Measurements from ENCODE around the gene GABBR2.
"Not testable (repeated sequence)": the region's sequence is repeated elsewhere in the genome, so short reads cannot be mapped to it uniquely, and the experiment has no call there.

GABBR2 gene

DNA sequence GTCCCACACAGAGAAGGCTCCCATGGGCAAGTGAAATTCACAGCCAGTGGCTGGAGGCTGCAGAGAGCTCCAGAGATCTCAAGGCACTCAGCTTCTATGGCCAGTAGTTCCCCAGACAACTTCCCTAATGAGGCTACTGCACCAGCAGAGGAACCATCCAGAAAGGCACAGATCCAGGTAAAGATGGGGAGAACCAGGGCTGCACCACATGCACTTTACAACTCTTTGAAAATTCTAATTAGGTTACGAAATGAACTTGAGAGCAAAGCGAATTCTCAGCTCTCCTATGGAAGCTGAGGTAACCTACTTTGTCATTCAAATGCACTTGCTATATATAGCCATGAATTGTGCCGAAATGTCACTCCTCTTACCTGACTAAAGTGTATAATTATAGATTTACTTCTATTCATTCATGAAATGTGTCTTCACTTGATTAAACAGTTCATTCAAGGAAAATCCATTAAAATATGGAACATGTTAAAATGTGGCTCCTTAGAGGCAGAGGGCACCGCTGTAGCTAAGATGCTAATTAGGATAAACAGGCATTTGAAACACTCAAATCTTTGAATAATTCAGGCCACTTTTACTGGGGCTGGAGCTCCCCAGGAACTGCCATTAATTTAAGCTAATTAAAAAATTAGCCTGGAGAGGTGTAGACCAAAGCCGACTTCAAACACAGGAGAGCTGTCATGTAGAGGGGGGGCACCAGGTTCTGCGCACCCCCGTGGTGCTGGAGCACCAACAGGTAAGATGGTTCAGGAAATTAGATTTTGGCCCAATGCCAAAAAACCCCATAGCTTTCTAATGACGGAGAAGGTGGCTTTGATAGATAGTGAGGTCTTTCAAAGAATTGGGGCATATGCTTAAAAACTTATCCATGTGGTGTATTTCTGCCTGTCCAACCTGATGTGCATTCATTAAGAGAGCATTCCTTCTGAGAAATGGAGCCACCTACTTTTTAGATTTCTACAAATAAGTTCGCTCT, 204.1 kb downstream of the GABBR2 start:
- DNase-seq = no peak

DNA sequence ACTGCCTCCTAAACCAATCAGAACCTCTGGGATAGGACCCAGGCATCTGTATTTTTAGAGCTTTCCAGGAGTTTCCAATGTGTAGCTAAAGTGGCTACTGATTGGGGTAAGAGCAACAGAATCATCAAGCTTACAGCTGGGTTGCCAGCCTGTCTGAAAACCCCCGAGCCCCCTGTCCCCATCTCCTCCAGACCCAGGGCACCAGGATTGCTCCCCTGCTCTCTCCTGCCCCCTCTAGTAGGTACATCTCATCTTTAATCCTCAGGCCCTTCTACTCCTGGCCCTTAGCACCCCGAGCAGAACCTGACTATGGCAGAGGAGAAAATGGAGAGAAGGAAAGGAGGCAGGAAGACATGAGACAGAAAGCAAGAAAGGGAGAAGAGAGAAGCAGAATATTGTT, 204.9 kb downstream of the GABBR2 start:
- DNase-seq = no peak

DNA sequence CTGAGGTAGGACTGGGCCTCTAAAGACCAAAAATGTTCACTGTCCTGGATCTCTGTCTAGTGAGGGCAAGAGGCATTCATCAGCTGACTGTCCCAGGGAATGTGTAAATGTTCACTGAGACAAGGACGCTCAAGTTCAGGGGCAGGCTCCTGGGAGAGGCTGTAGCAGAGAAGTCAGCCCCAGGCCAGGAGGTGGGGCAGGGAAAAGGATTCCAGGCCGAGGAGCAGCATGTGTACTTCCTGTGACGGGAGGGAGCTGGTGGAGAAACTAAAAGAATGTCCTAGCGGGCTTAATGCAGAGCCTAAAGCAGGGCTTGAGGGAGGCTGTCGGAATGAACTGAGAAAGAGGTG, 205.8 kb downstream of the GABBR2 start:
- DNase-seq = no peak

DNA sequence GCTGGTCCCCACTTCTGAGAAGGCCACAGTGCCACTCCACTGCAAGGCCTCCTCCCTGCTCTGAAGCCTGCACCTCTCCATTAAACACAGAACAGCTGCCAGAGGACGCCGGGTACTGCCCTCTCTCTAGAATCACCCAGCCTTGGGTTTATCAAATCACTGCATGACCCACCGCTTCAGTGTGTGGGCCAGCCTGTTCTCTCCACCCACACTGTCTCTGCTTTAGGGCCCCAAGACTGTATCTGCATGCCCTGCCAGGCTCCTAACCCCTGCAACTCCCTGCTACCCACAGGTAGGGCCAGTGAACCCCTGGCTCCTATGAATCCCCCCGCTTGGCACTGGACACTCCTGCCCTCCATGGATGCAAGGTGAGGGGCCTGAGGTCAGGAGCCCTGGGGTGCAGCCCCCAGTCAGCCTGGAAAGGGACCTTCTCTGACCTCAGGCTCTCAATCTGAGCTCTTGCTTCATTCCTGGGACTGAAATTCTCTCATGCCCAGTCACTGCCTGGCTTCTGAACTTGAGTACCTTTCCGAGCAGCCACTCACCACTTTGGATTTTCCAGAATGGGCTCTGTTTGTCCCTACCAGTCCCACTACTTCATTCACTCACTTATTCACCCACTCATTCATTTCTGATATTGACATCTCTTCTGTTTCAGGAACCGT, 206.3 kb downstream of the GABBR2 start:
- no peak for DNase-seq

DNA sequence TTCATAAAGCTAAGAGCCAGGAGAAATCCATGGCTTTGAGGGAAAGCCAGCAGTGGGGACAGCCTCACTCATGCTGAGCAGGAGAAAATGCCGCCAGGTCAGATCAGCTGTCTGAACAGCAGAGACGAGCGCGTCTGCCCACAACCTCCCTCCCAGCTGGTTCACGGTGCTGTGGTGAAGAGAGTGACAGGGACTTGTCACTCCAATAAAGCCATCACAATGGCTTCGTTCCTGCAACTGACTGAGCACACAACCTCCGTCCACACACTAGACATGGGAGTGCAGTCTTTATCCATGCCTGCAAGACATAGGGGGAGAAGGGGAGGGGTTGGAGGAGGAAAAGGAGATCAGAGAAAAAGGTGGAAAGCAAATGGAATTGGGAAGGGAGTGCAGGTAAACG, 206.9 kb downstream of the GABBR2 start:
- DNase-seq = no peak

DNA sequence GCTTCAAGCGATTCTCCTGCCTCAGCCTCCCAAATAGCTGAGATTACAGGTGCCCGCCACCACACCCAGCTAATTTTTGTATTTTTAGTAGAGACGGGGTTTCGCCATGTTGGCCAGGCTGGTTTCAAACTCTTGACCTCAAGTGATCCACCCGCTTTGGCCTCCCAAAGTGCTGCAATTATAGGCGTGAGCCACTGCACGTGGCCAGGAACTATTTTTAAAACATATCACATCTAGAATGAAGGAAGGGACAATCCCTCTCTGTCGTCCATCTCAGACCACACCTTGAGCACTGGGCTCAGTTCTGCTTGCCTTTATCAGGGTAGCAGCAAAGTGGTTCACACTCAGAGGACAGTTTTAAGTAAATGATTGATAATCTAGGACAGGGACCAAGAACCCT, 207.5 kb downstream of the GABBR2 start:
- DNase-seq = not testable (repeated sequence)

DNA sequence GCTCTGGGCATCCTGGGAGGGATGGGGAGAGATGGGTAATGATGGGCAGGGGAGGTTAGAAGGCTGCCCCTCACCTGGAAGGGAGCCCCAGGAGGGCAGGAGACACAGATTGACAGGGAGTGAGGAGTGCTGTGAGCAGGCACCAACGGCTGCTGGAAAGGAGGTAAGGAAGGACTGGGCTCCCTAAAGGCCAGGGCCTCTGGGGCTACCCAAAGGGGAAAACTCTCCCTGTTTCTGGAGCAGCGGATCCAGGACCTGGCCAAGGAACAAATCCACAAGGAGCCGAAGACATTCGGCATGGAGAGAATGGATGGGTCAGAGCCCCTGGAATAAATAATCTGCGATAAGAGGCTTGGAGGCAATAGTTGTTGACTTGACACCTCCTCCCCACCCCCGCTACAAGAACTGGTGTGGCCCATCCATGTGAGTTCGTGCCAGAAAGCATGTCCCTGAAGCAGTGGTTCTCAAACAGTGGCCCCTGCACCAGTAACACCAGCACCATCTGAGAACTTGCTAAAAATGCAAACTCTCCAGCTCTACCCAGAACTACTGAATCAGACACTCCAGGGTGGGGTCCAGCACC, 208.3 kb downstream of the GABBR2 start:
- no peak for DNase-seq

DNA sequence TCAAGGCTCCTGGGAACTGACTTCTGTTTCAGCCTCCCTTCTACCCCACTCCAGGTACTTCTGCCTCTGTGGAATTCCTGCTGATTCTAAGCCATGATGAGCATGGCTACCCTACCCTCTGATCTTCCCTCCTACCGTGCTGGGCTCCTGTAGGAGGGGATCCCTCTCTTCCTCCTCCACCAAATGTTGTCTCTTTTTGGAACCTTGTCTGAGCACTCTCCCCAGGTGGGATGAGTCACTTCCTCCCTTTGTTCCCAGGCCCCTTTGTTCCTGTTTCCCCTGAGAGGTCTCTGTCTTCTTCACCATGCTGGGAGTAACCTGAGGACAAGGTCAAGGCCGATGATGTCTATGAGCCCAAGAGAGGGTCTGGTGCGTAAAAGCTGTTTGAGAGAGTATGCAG, 213.2 kb downstream of the GABBR2 start:
- no peak for DNase-seq

DNA sequence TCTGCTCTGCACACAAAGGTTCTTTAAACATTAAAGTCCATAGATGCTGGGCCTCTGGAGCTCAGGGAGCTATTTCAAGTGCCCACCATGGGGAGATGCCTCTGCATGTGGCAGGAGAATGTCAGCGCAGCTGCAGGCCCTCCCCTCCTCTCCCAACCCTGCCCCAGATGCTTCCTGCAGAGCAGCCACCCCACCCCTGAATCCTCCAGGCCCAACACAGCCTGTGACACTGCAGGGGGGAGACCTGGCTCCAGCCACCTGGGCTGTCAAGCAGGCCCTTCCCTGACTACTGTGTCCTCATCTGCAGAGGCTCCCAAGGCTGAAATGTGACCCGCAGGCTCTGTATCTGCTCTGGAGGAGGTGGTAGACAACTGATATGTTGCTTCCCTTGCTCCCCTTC, 213.9 kb downstream of the GABBR2 start:
- no peak for DNase-seq

DNA sequence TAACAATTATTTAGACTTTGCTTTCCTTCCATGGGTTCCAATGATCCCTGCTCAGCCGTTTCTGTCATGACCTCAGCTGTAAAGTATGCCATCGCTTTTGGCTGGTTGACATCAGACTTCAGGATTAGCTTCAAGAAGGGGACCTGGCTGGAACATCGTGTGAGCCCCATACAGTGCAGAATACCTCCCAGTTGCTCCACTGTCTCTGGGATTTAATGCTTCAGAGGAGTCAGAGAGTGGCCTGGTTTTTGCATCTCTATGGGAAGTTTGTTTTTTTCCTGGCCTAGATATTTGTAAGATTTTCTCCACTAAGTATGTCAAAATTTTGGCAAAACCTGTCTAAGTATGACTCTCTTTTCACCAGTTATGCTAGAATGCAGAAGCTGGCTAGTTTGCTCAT, 216.9 kb downstream of the GABBR2 start:
- no peak for DNase-seq

DNA sequence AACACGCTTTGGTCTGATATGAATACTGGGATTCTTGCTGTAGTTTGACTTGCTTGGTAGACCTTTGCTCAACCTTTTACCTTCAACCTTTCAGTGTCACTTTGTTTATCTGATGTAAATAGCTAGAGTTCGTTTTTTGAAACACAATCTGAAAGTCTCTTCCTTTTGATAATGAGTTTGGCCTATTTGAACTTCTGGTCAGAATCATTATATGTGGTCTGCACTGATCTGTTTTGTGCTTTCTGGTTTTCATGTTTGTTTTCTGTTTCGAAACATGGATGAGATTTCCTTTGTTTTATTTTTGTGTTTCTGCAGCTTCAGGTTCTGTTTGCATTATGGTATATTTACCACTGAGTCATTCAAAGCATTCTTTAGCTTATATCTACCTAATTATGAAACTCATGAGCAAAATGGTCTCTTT, 217.5 kb downstream of the GABBR2 start:
- no peak for DNase-seq

DNA sequence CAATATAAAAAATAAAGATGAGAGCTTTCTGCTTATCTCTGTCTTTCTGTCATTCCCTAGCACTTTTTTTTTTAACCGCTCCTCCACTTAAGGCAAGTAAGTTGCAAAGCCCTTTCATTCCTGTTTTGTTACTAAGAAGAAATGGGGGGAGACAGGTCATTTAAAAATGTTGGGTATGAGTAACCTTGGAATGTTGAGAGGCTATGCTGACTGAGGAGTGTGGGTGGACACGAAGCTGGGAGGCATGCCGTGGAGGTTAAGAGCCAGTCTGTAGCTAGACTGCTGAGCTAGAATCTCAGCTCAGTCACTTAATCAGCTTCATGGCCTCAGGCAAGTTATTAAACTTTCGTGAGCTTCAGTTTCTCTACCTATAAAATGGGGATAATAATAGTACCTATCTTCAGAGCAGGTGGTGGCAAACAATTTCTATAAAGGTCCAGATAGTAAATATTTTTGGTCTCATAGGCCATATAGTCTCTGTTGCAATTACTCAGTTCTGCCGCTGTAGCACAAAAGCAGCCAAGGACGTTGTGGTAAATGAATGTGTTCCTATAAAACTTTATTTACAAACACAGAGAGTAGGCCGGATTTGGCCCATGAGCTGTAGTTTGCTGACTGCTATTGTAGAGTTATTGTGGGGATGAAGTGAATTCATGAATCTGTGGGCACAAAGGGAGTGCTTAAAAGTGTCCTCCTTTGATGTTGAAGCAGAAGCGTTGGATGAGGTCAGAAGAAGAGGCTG, 220.0 kb downstream of the GABBR2 start:
- no peak for DNase-seq

DNA sequence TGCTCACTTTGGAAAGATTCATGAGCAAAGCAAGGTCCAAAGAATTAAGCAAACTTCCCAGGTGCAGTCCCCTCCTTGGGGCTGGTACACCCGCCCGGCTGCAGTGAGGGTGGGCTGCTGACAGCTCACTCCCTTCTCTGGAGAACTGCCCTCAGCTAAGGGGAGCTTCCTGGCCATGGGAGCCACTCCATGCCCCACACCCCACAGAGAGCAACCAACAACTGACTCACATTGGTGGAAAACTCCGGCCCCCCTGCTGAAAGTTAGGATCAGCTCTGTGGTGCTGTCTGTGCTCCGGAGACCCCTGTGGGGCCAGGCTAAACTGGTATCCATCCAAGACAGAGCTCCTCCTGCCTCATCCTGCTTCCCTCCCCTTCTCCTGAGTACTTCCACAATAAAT, 223.0 kb downstream of the GABBR2 start:
- DNase-seq = no peak

DNA sequence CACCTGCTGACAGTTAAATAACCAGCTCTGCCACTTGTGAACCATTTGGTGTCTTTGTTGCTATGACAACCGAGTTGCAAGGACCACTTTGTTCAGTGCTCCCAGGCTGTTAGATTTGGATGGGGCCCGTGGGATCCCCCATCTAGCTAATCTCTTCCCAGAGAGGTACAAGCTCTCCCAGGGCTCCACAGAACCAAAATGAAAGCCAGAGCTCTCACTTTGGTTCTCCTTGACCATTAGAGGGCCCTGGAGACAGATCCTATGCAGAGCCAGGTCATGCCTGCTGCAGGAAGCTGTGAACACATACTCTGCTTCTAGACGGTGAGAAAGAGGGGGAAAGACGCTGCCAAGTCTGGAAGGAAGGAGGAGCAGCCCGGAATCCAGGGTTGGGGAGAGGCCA, 224.6 kb downstream of the GABBR2 start:
- DNase-seq = no peak

DNA sequence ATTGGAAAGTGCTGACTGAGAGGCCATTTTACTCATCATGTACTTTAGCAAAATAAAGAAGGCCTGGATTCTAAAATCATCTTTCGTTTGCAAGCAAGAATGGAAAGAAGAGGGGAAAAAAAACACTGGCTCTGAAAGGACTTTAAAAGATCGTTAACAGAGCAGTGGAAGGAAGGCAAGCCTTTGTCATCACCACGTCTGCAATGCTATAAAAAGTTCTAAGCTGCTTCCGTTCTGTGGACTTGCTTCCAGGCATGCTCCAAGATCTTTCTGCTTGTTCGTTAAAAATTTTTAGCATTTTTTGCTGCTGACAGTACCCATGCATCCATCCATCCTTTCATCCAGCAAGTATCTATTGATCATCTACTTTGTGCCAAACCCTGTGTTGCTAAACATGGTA, 226.5 kb downstream of the GABBR2 start:
- DNase-seq = no peak

DNA sequence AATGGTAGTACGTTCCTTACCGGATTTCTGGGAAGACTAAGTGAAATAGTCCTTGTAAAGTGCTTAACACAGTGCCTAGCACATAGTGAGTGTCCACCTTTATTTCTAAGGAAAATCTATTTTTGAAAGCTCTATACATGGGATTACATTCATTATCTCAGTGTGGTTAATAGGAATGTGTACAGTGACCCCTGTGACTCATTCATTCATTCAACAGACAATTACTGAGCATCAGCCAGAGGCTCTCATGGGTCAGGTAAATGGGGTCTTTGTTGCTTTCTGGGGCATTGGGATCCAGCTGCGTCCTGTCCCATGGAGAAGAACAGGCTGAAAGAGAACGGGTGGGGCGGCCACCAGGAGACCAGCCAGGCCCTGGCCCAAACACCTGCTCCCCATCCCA, 227.1 kb downstream of the GABBR2 start:
- DNase-seq = no peak

DNA sequence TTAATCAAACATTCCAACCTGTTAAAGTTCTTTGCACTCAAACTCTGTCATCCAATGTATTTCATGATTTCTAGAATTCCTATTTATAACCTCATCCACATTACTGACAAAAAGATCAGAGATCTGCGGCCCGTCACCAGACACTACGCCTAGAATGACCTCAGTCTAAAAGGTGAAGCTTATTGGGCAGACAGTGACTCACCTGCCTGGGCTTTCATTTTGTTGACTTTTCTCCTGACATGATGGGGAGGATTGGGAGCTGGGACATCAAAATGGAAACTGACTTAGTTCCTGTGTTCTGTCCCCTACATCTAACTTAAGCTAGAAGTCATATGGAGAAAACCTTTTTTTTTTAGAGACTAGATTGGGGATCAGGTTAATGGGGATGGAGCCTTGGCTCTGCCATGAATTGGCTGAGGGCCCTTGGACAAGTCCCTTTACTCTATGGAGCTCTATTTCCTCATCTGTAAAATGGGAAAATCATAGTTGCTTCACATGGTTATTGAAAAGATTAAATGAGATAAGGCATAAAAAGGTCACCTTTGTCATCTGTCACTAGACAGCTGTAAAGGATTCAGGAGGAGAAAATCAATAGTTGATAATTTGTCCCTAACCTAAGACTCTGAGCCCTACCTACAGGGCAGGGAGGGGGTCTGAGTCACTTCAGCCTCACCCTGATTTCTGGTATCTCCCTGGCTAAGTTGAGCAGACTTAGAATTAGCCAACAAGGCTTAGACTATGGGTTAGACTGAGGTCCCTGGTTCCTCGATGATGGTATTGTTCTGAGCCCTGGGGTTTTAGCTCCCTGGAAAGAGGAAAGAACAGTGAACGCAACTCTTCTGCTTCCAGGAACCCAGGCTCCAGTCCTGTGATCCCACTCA, 228.5 kb downstream of the GABBR2 start:
- no peak for DNase-seq

DNA sequence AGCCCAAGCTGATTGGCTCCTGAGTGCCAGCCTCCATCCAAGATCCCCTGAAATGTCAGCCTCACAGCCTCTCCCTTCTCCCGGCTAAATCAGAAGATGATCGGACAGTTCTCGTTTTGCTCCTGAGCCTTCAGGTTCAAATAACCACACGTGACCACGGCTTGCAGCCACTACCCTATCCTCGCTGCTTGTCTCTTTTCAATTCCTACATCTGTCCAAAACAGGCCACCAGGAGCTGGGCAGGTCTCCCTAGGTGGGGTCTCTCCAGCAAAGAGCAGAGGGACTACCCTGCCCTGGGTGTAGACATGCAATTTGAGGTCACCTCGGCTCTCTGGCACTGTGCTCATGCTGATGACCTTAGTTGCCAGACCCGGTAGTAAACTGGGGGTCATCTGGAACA, 229.3 kb downstream of the GABBR2 start:
- DNase-seq = no peak

DNA sequence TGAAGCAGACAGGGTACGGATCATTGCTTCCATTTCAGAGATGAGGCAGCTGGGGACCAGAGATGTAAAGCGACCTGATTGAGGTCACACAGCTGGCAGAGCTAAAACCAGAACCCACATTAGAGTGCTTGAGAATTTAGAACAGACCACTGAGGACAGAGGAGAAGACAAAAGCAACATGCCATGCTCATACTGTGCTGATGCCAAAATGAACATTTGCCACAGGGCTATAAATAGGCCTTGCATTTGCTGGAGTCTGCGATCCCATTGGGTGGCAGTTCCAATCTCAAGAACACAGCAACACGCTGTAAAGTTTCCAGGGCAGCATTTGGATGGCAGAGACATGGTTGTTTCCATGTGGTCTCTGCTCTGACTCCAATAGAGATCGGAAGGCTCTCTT, 230.9 kb downstream of the GABBR2 start:
- peak in 1 of 2 experiments; percentile 15 for DNase-seq

DNA sequence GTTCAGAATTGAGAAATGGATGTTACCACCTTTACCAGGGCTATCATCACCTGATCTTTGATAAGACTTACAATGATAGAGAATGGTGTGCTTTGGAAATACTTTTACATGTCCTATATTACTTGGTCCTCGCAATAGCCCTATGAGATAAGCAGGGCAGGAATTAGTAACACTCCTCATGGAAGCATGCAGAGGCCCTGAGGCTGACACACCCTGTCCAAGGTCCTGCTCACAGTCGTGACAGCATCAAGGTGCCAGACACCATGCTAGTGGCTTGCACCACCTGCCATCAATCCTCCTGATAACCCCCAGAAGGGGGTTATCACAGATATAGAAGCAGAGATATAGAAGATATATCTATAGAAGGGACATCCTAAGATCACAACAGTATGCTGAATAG, 236.5 kb downstream of the GABBR2 start:
- no peak for DNase-seq

DNA sequence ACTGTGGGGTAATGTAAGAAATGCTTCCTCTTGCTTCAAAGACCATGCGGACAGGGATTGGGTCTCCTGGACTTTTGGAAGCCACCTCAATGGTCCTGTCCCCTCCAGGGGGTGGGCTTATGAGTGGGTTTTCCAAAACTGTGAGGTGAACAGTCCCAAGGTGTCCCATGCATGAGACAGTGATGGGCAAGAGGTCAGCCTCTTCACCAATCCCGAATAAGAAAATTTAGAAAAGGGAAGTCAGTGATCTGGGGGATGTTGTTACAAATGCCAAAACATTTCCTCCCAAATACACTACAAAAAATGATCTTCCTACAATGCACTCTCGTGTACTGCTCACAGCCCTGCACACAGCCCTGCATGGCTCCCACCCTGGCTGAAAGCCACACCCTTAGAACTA, 237.6 kb downstream of the GABBR2 start:
- no peak for DNase-seq

DNA sequence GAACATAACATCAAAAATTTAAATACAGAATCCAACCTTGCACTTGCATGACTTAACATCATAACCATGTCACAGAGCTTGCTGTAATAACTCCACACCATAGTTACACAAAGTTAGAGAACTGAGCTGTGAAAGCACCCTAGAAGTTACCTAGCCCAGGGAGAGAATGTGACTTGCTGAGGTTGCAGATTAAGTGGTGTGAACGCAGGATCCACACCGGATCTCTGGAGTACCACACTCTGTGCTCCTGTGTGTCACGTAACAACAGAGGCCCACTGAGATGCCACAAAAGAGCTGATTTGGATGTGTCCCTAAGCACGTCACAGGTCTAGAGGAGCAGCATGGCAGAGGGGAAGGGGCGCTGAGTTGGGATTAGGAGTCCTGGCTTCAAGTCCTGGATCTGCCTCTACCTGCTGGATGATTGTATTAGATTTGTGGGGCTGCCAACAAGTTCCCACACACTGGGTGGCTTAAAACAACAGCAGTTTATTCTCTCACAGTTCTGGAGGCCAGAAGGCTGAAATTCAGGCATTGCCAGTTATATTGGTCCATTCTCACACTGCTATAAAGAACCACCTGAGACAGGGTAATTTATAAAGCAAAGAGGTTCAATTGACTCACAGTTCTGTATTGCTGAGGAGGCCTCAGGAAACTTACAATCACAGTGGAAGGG, 240.0 kb downstream of the GABBR2 start:
- no peak for DNase-seq

Measured in NCI-H446 (cell line).